ENCODE measurements around the gene SLC27A5.

Gene SLC27A5

DNA sequence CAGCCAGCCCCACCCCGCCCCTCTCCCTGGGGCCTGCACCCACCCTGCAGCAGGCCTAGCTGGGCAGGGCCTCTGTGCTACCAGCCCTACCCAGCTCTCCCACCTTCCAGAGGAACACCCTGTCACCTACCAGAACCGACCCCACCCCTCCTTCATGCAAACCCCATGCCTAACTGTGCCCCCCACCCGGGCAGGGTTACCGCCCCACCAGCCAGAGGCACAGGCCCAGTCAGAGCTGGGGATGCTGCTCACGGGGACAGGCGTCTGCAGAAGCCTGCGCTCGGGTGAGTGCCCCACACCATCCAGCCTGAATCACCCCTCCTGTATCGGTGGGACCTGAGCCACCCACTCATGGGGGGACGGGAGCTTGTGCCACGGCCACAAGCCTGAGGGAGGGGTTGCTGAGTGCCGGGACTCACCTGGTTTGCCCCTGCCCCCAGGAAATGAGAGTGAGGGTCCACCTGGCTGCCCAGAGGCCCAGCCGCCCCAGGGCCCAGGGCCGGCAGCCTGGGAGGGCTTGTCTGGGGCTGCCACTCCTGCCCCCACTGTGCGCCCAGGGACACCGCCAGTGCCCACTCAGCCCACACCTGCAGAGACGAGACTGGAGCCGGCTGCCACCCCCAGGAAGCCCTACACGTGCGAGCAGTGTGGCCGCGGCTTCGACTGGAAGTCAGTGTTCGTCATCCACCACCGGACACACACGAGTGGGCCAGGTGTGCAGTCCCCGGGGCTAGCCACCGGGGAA lies 31.9 kb downstream of the SLC27A5 start:
- H3K4me2 ChIP-seq (ENCODE audit: low read length), result no peak overlapping the region
- H3K56ac ChIP-seq (ENCODE audit: low read length), result no peak overlapping the region
- no peak overlapping the region for H2BK120ac ChIP-seq (ENCODE audit: low read depth, low read length)
- H3K79me1 ChIP-seq (ENCODE audit: low read length), result no peaks in the 10 kb centered on the region
- no peak overlapping the region for H4K5ac ChIP-seq (ENCODE audit: low read length)
- H3K36me3 ChIP-seq (ENCODE audit: control insufficient read depth, insufficient read depth, low read length), result no peaks in the 10 kb centered on the region
- H3K27me3 ChIP-seq (ENCODE audit: insufficient read depth, low read length, poor library complexity), result no peaks in the 10 kb centered on the region
- H3K18ac ChIP-seq (ENCODE audit: low read length), result no peak overlapping the region
- no peak overlapping the region for H2AK5ac ChIP-seq (ENCODE audit: low read length)
- H2BK15ac ChIP-seq (replicated peaks; ENCODE audit: low read depth), result no peak overlapping the region
- no peak for DNase-seq
- H3K9ac ChIP-seq (ENCODE audit: low read length), result no peak overlapping the region
- no peak overlapping the region for H2BK5ac ChIP-seq (ENCODE audit: low read length)
- H3K27ac ChIP-seq (ENCODE audit: low read depth, low read length), result no peak overlapping the region
- no peak overlapping the region for H4K8ac ChIP-seq (ENCODE audit: low read depth, low read length)
- H3K4ac ChIP-seq (ENCODE audit: low read depth, low read length), result no peak overlapping the region
- no peak overlapping the region for H3K23ac ChIP-seq (ENCODE audit: low read length)
- peaks cover 3% of the 10 kb centered on the region for H3K4me1 ChIP-seq (ENCODE audit: control insufficient read depth, low read depth, low read length)
- H3K79me2 ChIP-seq (ENCODE audit: control insufficient read depth, insufficient read depth, low read length), result no peaks in the 10 kb centered on the region
- H3K4me3 ChIP-seq (ENCODE audit: low read length), result no peak overlapping the region
- no CpG with 5 or more reads among the region's 28 CpGs for WGBS (ENCODE audit: extremely low coverage, insufficient coverage, low lambda C conversion rate)

DNA sequence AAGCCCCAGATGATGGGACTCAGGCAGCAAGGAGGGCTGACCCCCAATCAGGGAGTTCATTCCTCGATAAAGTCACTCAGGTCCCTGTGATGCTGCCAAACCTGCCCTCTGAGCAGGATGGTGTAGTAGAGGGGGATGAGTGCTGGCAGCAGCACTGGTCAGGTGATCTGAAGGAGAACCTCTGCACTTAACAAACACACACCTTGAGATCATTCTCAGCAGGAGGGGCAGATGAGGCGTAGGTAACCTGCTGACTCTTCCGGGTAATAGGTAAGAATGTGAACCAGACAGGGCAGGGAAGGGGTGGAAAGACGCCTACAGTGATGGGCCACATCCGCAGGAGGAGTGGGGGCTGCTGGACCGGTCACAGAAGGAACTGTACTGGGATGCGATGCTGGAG lies 32.5 kb downstream of the SLC27A5 start:
- no peak overlapping the region for H2AK5ac ChIP-seq (ENCODE audit: low read length)
- no peaks in the 10 kb centered on the region for H3K36me3 ChIP-seq (ENCODE audit: control insufficient read depth, insufficient read depth, low read length)
- no peak overlapping the region for H3K18ac ChIP-seq (ENCODE audit: low read length)
- no peak overlapping the region for H3K4me2 ChIP-seq (ENCODE audit: low read length)
- DNase-seq, result no peak
- H3K79me1 ChIP-seq (ENCODE audit: low read length), result no peaks in the 10 kb centered on the region
- peaks cover 3% of the 10 kb centered on the region for H3K4me1 ChIP-seq (ENCODE audit: control insufficient read depth, low read depth, low read length)
- no peak overlapping the region for H3K9ac ChIP-seq (ENCODE audit: low read length)
- no peak overlapping the region for H4K8ac ChIP-seq (ENCODE audit: low read depth, low read length)
- H3K27me3 ChIP-seq (ENCODE audit: insufficient read depth, low read length, poor library complexity), result no peaks in the 10 kb centered on the region
- H3K23ac ChIP-seq (ENCODE audit: low read length), result no peak overlapping the region
- H2BK15ac ChIP-seq (replicated peaks; ENCODE audit: low read depth), result no peak overlapping the region
- no CpG with 5 or more reads among the region's 7 CpGs for WGBS (ENCODE audit: extremely low coverage, insufficient coverage, low lambda C conversion rate)
- no peak overlapping the region for H3K4me3 ChIP-seq (ENCODE audit: low read length)
- H2BK5ac ChIP-seq (ENCODE audit: low read length), result no peak overlapping the region
- H3K56ac ChIP-seq (ENCODE audit: low read length), result no peak overlapping the region
- no peak overlapping the region for H4K5ac ChIP-seq (ENCODE audit: low read length)
- no peak overlapping the region for H3K4ac ChIP-seq (ENCODE audit: low read depth, low read length)
- H3K79me2 ChIP-seq (ENCODE audit: control insufficient read depth, insufficient read depth, low read length), result no peaks in the 10 kb centered on the region
- no peak overlapping the region for H3K27ac ChIP-seq (ENCODE audit: low read depth, low read length)
- H2BK120ac ChIP-seq (ENCODE audit: low read depth, low read length), result no peak overlapping the region

- Histone ChIP-seq H3K9ac (ENCODE audit: low read length) (no peak overlapping the region), H3K36me3 (ENCODE audit: control insufficient read depth, insufficient read depth, low read length) (no peaks in the 10 kb centered on the region), H3K23ac (ENCODE audit: low read length) (no peak overlapping the region), H3K4me3 (ENCODE audit: low read length) (no peak overlapping the region), H4K5ac (ENCODE audit: low read length) (no peak overlapping the region), H4K8ac (ENCODE audit: low read depth, low read length) (no peak overlapping the region), H2BK5ac (ENCODE audit: low read length) (no peak overlapping the region), H3K4me1 (ENCODE audit: control insufficient read depth, low read depth, low read length) (peaks cover 3% of the 10 kb centered on the region), H3K79me2 (ENCODE audit: control insufficient read depth, insufficient read depth, low read length) (no peaks in the 10 kb centered on the region), H2AK5ac (ENCODE audit: low read length) (no peak overlapping the region), H3K56ac (ENCODE audit: low read length) (no peak overlapping the region), H2BK15ac (replicated peaks; ENCODE audit: low read depth) (no peak overlapping the region), H2BK120ac (ENCODE audit: low read depth, low read length) (no peak overlapping the region), H3K27ac (ENCODE audit: low read depth, low read length) (no peak overlapping the region), H3K27me3 (ENCODE audit: insufficient read depth, low read length, poor library complexity) (no peaks in the 10 kb centered on the region), H3K4ac (ENCODE audit: low read depth, low read length) (no peak overlapping the region), H3K4me2 (ENCODE audit: low read length) (no peak overlapping the region), H3K18ac (ENCODE audit: low read length) (no peak overlapping the region), H3K79me1 (ENCODE audit: low read length) (no peaks in the 10 kb centered on the region)
- WGBS (ENCODE audit: extremely low coverage, insufficient coverage, low lambda C conversion rate), result no CpG with 5 or more reads among the region's 1 CpG
- no peak for DNase-seq
These were observed 33.9 kb downstream of the SLC27A5 start for GRCh38 chr19:58477871-58478270.

DNA sequence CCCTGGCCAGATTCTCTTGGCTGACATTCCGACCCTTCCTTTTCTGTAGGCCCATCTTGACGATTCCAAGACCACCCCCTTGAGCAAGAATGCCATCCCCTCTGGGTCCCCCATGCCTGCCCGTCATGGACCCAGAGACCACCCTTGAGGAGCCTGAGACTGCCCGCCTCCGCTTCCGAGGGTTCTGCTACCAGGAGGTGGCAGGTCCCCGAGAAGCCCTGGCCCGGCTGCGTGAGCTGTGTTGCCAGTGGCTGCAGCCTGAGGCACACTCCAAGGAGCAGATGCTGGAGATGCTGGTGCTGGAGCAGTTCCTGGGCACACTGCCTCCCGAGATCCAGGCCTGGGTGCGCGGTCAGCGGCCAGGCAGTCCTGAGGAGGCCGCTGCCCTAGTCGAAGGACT lies 34.7 kb downstream of the SLC27A5 start:
- Histone ChIP-seq H2BK15ac (replicated peaks; ENCODE audit: low read depth) (no peak overlapping the region), H2BK120ac (ENCODE audit: low read depth, low read length) (no peak overlapping the region), H3K56ac (ENCODE audit: low read length) (peak overlapping the region; percentile 85), H3K9ac (ENCODE audit: low read length) (no peak overlapping the region), H3K18ac (ENCODE audit: low read length) (no peak overlapping the region), H2AK5ac (ENCODE audit: low read length) (no peak overlapping the region), H3K79me2 (ENCODE audit: control insufficient read depth, insufficient read depth, low read length) (no peaks in the 10 kb centered on the region), H3K36me3 (ENCODE audit: control insufficient read depth, insufficient read depth, low read length) (peaks cover 1% of the 10 kb centered on the region), H3K4me1 (ENCODE audit: control insufficient read depth, low read depth, low read length) (peaks cover 3% of the 10 kb centered on the region), H3K79me1 (ENCODE audit: low read length) (no peaks in the 10 kb centered on the region), H4K5ac (ENCODE audit: low read length) (no peak overlapping the region), H3K23ac (ENCODE audit: low read length) (no peak overlapping the region), H3K27ac (ENCODE audit: low read depth, low read length) (no peak overlapping the region), H3K4ac (ENCODE audit: low read depth, low read length) (no peak overlapping the region), H2BK5ac (ENCODE audit: low read length) (no peak overlapping the region), H3K4me2 (ENCODE audit: low read length) (no peak overlapping the region), H3K27me3 (ENCODE audit: insufficient read depth, low read length, poor library complexity) (no peaks in the 10 kb centered on the region), H4K8ac (ENCODE audit: low read depth, low read length) (no peak overlapping the region), H3K4me3 (ENCODE audit: low read length) (no peak overlapping the region)
- no CpG with 5 or more reads among the region's 15 CpGs for whole genome bisulfite sequencing (ENCODE audit: extremely low coverage, insufficient coverage, low lambda C conversion rate)
- DNase-seq, result no peak

DNA sequence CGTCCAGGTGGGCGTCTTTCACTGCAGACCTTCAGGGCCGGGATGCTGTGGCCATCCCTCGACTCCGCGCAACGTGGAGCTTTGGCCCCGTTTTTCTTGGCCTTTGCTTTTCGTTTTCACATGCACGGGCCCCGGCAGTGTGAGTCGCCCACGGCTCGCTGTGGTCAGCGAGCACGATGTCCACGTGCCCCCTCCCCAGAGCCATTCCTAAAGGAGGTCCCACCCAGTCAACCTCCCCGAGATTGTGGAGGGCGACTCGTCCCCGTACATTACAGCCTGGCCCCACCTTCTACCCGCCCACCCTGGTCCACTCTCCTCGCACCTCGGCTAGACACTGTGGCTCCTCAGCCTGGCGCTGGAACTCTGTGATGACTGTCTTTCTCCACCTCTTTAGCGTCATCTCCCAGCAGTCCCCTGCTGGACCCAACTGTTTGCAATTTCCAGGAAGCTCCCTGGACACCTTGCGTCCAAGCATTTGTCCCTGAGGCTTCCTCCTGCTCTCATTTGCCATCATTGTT lies 35.2 kb downstream of the SLC27A5 start:
- Histone ChIP-seq H3K23ac (ENCODE audit: low read length) (no peak overlapping the region), H3K79me2 (ENCODE audit: control insufficient read depth, insufficient read depth, low read length) (no peaks in the 10 kb centered on the region), H2BK15ac (replicated peaks; ENCODE audit: low read depth) (no peak overlapping the region), H3K56ac (ENCODE audit: low read length) (peak overlapping the region; percentile 85), H3K18ac (ENCODE audit: low read length) (peak overlapping the region; percentile 6), H2BK5ac (ENCODE audit: low read length) (no peak overlapping the region), H4K5ac (ENCODE audit: low read length) (no peak overlapping the region), H3K27ac (ENCODE audit: low read depth, low read length) (peak overlapping the region; percentile 87), H4K8ac (ENCODE audit: low read depth, low read length) (no peak overlapping the region), H3K4ac (ENCODE audit: low read depth, low read length) (no peak overlapping the region), H2BK120ac (ENCODE audit: low read depth, low read length) (no peak overlapping the region), H3K4me2 (ENCODE audit: low read length) (peak overlapping the region; percentile 85), H3K79me1 (ENCODE audit: low read length) (no peaks in the 10 kb centered on the region), H3K27me3 (ENCODE audit: insufficient read depth, low read length, poor library complexity) (no peaks in the 10 kb centered on the region), H3K4me1 (ENCODE audit: control insufficient read depth, low read depth, low read length) (peaks cover 3% of the 10 kb centered on the region), H3K36me3 (ENCODE audit: control insufficient read depth, insufficient read depth, low read length) (peaks cover 3% of the 10 kb centered on the region), H3K9ac (ENCODE audit: low read length) (peak overlapping the region; percentile 85), H2AK5ac (ENCODE audit: low read length) (no peak overlapping the region), H3K4me3 (ENCODE audit: low read length) (peak overlapping the region; percentile 56)
- WGBS (ENCODE audit: extremely low coverage, insufficient coverage, low lambda C conversion rate), result no CpG with 5 or more reads among the region's 27 CpGs
- peak; percentile 39 for DNase-seq

All from mesendoderm (in vitro differentiated cells).